ENCODE results near the gene CLDN7.

Gene CLDN7

GRCh38 chr17:7235693-7236665 lies 26.3 kb downstream of the CLDN7 start:
- no peak for DNase-seq

GRCh38 chr17:7234083-7234951 lies 28.0 kb downstream of the CLDN7 start, which contains the start of gene DVL2:
DVL2 (minus strand) TSS chr17:7234517; CDS start chr17:7234262, 255 bp downstream.
- peak; percentile 93 for DNase-seq

- no peak for DNase-seq
Observed at GRCh38 chr17:7233701-7234082, 28.6 kb downstream of the CLDN7 start.

GRCh38 chr17:7232114-7232513 lies 30.2 kb downstream of the CLDN7 start:
- DNase-seq, result no peak

- DNase-seq, result no peak
Observed at GRCh38 chr17:7229504-7229903, 32.8 kb downstream of the CLDN7 start.

- DNase-seq, result no peak
Observed at GRCh38 chr17:7228920-7229319, 33.4 kb downstream of the CLDN7 start.

GRCh38 chr17:7226721-7227710 lies 35.3 kb downstream of the CLDN7 start:
- DNase-seq, result no peak

GRCh38 chr17:7225711-7226331 lies 36.5 kb downstream of the CLDN7 start:
- no peak for DNase-seq

GRCh38 chr17:7224661-7225111 lies 37.6 kb downstream of the CLDN7 start:
- DNase-seq, result no peak

- DNase-seq, result no peak
Observed at GRCh38 chr17:7224110-7224509, 38.2 kb downstream of the CLDN7 start.

GRCh38 chr17:7223375-7223774 lies 38.9 kb downstream of the CLDN7 start:
- DNase-seq, result no peak

GRCh38 chr17:7222972-7223292 lies 39.3 kb downstream of the CLDN7 start:
- DNase-seq, result no peak

GRCh38 chr17:7222093-7222971 lies 39.9 kb downstream of the CLDN7 start:
- DNase-seq, result no peak

- no peak for DNase-seq
Observed at GRCh38 chr17:7221278-7222092, 40.8 kb downstream of the CLDN7 start.

GRCh38 chr17:7220593-7221277 lies 41.5 kb downstream of the CLDN7 start:
- peak; percentile 43 for DNase-seq

GRCh38 chr17:7219812-7220592 lies 42.3 kb downstream of the CLDN7 start, which contains the start of the genes ACADVL and DLG4:
ACADVL (plus strand) TSS chr17:7219938; CDS start chr17:7219985, 47 bp downstream.
DLG4 (minus strand) TSS chr17:7219836.
- DNase-seq, result peak; percentile 61

GRCh38 chr17:7219229-7219811 lies 43.0 kb downstream of the CLDN7 start:
- no peak for DNase-seq

- no peak for DNase-seq
Observed at GRCh38 chr17:7218758-7219157, 43.5 kb downstream of the CLDN7 start.
